ENCODE measurements around the gene EXOC4. TPM values are rescaled to one million over a fixed set of nuclear protein-coding genes. Genes with fewer than 3 reads are reported as not detected.

EXOC4 gene
- total RNA-seq, 4 donors from 2014 or later, result 82.4 to 204 (median 128) TPM

- no peak overlapping the region for H3K4me3 ChIP-seq
- H3K27me3 ChIP-seq, result no peaks in the 10 kb centered on the region
- TF ChIP-seq EP300 (IDR thresholded peaks at IDR 0.05; ENCODE audit: low read depth) (no peak), POLR2AphosphoS5 (IDR thresholded peaks at IDR 0.05) (no peak), POLR2A (IDR thresholded peaks at IDR 0.05) (no peak)
- no peaks in the 10 kb centered on the region for H3K9me3 ChIP-seq
- intact Hi-C loops (cut with DNase I; ENCODE audit: low total_unique reads), result no loop called here
- 88 to 100% methylated on average over 1 of the region's 1 CpG for WGBS, 2 donors (ENCODE audit: low coverage in 1 of 2)
- no peaks in the 10 kb centered on the region for H3K36me3 ChIP-seq
- in situ Hi-C loops (cut with MboI; ENCODE audit: low pct_ligation_motif_present in 1 of 4, low pct_unique_long_range_greater_than_20kb in 1 of 4, low sequenced_read_pairs in 3 of 4), result no loop called here
- no peak for DNase-seq
- H3K4me1 ChIP-seq, result no peaks in the 10 kb centered on the region
- H3K27ac ChIP-seq, result no peak overlapping the region
These were observed 129.1 kb downstream of the EXOC4 start for GRCh38 chr7:133381965-133382364.

- in situ Hi-C loops (cut with MboI; ENCODE audit: low pct_ligation_motif_present in 1 of 4, low pct_unique_long_range_greater_than_20kb in 1 of 4, low sequenced_read_pairs in 3 of 4), result no loop called here
These were observed 130.1 kb downstream of the EXOC4 start for GRCh38 chr7:133382775-133383559.

GRCh38 chr7:133386205-133386604 lies 133.3 kb downstream of the EXOC4 start:
- in situ Hi-C loops (cut with MboI; ENCODE audit: low pct_ligation_motif_present in 1 of 4, low pct_unique_long_range_greater_than_20kb in 1 of 4, low sequenced_read_pairs in 3 of 4), result no loop called here
- DNase-seq, result no peak
- Histone ChIP-seq H3K4me3 (no peak overlapping the region), H3K27ac (no peak overlapping the region), H3K36me3 (no peaks in the 10 kb centered on the region), H3K27me3 (no peaks in the 10 kb centered on the region), H3K4me1 (no peaks in the 10 kb centered on the region), H3K9me3 (no peaks in the 10 kb centered on the region)
- 95% methylated on average over 2 of the region's 2 CpGs; no CpG with 5 or more reads in 1 of the 2 donors for WGBS, 2 donors (ENCODE audit: low coverage in 1 of 2)
- intact Hi-C loops (cut with DNase I; ENCODE audit: low total_unique reads), result no loop called here
- TF ChIP-seq POLR2AphosphoS5 (IDR thresholded peaks at IDR 0.05) (no peak), EP300 (IDR thresholded peaks at IDR 0.05; ENCODE audit: low read depth) (no peak), POLR2A (IDR thresholded peaks at IDR 0.05) (no peak)
- TF ChIP-seq, protein P1, sequence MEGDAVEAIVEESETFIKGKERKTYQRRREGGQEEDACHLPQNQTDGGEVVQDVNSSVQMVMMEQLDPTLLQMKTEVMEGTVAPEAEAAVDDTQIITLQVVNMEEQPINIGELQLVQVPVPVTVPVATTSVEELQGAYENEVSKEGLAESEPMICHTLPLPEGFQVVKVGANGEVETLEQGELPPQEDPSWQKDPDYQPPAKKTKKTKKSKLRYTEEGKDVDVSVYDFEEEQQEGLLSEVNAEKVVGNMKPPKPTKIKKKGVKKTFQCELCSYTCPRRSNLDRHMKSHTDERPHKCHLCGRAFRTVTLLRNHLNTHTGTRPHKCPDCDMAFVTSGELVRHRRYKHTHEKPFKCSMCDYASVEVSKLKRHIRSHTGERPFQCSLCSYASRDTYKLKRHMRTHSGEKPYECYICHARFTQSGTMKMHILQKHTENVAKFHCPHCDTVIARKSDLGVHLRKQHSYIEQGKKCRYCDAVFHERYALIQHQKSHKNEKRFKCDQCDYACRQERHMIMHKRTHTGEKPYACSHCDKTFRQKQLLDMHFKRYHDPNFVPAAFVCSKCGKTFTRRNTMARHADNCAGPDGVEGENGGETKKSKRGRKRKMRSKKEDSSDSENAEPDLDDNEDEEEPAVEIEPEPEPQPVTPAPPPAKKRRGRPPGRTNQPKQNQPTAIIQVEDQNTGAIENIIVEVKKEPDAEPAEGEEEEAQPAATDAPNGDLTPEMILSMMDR (IDR thresholded peaks at IDR 0.05), result no peak

More at GRCh38 chr7:133382775-133383559, 130.1 kb downstream of the EXOC4 start:
- no peaks in the 10 kb centered on the region for H3K36me3 ChIP-seq
- no peak for DNase-seq
- intact Hi-C loops (cut with DNase I; ENCODE audit: low total_unique reads), result no loop called here
- H3K4me3 ChIP-seq, result no peak overlapping the region
- no peaks in the 10 kb centered on the region for H3K9me3 ChIP-seq
- TF ChIP-seq, protein P1 (IDR thresholded peaks at IDR 0.05), result no peak
- no peak overlapping the region for H3K27ac ChIP-seq
- no peaks in the 10 kb centered on the region for H3K4me1 ChIP-seq
- no peaks in the 10 kb centered on the region for H3K27me3 ChIP-seq
- 78 to 88% methylated on average over 6 of the region's 6 CpGs for WGBS, 2 donors (ENCODE audit: low coverage in 1 of 2)

DNA sequence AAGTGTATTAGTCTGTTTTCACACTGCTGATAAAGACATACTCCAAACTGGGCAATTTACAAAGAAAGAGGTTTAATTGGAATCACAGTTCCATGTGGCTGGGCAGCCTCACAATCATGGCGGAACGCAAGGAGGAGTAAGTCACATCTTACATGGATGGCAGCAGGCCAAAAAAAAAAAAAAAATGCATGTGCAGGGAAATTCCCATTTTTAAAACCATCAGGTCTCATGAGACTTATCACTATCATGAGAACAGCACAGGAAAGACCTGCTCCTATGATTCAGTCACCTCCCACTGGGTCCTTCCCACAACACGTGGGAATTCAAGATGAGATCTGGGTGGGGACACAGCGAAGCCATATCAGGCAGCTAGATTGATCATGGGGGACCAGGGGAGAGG lies 136.8 kb downstream of the EXOC4 start:
- TF ChIP-seq POLR2A (IDR thresholded peaks at IDR 0.05) (no peak), EP300 (IDR thresholded peaks at IDR 0.05; ENCODE audit: low read depth) (no peak), POLR2AphosphoS5 (IDR thresholded peaks at IDR 0.05) (no peak)
- TF ChIP-seq, protein P1 (IDR thresholded peaks at IDR 0.05), result no peak
- intact Hi-C loops (cut with DNase I; ENCODE audit: low total_unique reads) (no loop called here), in situ Hi-C loops (cut with MboI; ENCODE audit: low pct_ligation_motif_present in 1 of 4, low pct_unique_long_range_greater_than_20kb in 1 of 4, low sequenced_read_pairs in 3 of 4) (no loop called here)
- DNase-seq, result no peak
- Histone ChIP-seq H3K27me3 (no peaks in the 10 kb centered on the region), H3K36me3 (no peaks in the 10 kb centered on the region), H3K27ac (no peak overlapping the region), H3K4me3 (no peak overlapping the region), H3K4me1 (no peaks in the 10 kb centered on the region), H3K9me3 (no peaks in the 10 kb centered on the region)
- WGBS, 2 donors (ENCODE audit: low coverage in 1 of 2), result 93 to 98% methylated on average over 4 of the region's 4 CpGs

Data from transverse colon (tissue), 4 donors.